GM10847 (cell line): Measurements from ENCODE around the gene RNPEPL1.

Source experiments
- POLR2A ChIP-seq: IDR thresholded peaks from 2 replicates; pipeline ENCODE4 v1.6.1; 2011; ENCODE audit not compliant: insufficient read length; ENCODE audit errors: extremely low read depth

The RNPEPL1 gene

DNA sequence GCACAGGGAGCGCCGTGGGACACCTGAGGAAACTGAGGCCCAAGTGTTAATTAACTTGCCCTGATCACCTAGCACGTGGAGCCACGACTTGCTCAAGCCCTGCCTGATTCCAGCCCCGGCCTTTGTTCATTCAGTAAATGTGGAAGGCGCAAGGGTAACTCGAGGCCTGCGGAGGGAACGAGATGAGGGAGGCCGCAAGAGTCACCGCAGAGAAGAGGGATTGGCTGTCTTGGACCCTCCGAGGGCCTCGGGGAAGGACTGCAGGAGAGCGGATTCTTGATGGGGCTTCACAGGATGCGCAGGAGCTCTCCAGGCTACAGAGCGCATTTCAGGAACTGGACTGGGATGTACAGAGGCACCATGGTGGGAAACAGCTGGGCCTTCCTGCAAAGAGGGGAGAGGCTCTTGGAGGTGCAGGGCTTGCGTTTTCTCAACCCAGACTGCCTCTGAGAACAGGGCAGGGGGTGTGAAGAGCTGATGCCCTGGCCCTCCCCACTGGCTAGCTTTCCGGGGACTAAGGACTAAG is 10.0 kb upstream of the RNPEPL1 start:
- no peak for TF ChIP-seq POLR2A

DNA sequence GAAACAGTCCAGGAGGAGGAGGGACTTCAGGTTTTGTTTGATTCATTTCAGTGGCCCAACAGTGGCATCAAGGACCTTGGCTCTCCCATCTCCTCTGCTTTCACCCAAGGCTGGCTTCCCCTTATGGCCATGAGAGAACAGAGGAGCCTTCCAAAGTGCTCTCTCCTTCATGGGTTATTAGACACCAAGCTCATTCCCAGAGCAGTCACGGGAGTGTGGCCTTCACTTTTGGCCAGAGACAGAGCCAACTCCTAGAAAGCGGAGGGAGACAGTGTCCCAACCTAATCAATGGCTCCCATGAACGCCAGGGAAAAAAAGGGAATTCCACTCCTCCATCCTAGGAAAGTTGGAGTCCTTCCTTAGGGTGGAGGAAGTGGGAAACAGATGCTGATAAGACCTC is 9.0 kb upstream of the RNPEPL1 start:
- no peak for TF ChIP-seq POLR2A

DNA sequence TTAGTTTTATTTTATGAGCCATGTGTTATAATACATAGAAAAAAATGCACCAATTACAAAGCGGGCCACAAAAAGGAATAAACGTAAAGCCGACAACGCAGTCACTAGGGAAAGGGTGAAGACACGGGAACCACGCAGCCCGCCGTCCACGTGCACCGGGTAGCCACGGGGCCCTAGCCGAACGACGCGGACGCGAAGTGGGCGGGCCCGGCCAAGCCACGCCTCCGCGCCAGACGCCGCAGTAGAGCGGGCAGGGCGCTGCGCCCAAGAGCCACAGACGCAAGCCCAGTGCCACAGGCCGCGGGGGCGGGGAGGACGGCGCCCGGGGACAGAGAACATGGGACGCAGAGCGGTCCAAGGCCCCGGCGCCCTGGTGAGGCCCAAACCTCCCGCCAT is 8.2 kb upstream of the RNPEPL1 start, which contains the start of gene DUSP28:
Gene DUSP28, plus strand, starts transcription at position 274 of the 396 bp plus-strand sequence. CDS start 328 bp downstream, outside the sequence.
- peak; percentile 78 for TF ChIP-seq POLR2A

DNA sequence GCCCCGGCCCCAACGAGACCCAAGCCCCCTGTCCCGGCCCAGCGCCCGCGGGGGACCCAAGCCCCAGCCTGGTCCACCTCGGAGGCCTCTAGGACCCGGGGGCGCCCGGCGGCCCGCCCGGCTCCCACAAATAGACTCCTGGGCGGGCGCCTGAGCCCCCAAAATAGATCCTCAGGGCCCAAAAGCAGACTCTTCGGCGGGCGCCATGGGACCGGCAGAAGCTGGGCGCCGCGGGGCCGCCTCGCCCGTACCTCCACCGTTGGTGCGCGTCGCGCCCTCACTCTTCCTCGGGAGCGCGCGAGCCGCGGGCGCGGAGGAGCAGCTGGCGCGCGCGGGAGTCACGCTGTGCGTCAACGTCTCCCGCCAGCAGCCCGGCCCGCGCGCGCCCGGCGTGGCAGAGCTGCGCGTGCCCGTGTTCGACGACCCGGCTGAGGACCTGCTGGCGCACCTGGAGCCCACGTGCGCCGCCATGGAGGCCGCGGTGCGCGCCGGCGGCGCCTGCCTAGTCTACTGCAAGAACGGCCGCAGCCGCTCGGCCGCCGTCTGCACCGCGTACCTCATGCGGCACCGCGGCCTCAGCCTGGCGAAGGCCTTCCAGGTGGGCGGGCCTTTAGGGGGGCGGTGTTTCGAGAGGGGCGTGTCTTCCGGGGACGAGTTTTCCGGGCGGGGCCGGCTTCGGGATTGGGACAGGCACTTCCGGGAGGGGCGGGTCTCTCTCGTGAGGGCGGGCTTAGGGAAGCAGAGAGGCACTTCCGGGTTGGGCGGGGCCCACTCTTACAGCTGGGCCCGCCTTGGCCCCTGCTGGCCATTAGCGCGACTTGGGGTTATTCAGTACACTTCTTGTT is 7.6 kb upstream of the RNPEPL1 start:
- TF ChIP-seq POLR2A, result peak; percentile 94

DNA sequence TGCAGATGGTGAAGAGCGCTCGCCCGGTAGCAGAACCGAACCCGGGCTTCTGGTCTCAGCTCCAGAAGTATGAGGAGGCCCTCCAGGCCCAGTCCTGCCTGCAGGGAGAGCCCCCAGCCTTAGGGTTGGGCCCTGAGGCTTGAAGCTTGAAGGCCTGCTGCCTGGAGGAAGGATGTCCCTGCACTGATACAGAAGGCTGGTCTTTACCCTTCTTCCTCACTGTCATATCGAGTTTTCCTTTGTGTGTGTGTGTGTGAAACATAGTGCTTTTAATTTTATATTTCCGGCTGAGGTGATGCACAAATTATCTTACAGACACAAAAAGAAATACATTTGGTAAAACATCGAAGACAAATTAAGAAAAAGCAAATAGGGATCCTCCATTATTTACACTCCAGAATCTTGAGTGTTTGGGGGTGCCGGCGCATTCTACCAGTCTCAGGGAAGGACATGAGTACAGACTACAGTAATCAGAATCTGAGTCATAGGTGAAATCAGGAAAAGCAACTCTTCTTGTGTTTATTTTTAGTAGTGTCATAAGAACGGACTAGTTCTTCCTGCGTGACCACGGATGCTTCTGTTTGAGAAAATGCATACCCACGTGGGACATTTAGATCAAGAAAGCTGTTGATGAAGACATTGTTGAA is 6.8 kb upstream of the RNPEPL1 start:
- no peak for TF ChIP-seq POLR2A

DNA sequence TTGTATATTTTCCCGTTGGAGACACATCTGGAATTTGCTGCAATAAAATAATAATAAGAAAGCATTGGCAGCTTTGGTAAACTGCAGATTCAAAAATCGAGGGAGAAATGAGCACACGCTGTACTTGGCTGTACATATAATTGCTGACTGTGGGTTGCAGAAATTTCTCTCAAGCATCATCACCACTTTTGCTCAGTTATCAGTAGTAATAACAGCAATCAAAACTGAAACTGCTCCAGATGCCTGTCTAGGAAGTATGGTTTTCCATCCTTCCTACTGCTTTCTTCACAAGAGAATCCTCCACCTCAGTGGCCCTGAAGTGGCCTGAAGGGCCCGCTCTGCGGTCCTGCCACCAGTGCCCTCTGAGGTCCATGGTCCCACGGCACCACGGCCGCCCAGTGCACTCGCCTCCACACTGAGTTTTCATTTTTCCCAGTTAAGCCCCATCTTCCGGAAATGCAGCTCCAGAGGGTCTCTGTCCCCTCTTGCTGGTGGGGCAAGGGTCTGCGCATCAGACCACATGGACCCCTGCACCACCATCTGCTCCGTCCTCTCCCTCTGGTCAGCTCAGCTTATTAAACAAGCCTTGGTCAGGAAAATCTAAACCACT is 4.2 kb upstream of the RNPEPL1 start:
- no peak for TF ChIP-seq POLR2A

DNA sequence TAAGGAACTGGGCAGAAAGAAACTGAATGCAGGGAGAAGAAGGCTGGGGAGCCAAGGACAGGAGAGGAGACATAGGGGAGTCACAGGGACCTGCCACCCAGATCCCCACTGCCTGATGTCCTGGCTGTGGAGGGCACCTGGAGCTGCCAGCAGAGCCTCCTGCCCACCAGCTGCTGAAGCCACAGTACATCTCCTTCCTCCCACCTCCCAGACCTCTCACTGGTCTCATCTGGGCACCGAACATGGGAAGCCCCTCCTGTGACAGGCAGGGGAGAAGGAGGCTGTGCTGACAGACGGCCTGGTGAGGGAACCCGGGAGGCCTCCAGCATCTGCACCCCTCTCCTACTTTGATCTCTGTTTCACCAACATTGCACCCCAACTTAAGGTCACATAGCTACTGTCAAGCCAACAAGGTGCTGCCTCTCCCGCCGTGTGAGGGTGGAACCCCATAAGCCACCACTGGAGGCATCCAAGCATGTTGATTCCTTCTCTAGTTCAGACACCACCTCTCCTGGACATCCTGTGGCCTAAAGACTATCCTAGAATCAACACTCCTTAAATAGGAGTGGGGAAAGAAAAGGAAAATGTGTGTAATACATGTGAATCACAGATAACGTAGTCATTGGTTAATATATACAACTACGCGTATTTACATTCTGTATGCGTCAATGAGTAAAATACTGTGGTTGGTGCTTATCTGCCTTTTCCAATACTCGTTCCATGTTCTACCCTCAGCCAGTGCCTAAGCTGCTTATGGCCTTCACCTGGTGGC is 3.5 kb upstream of the RNPEPL1 start:
- TF ChIP-seq POLR2A, result no peak

DNA sequence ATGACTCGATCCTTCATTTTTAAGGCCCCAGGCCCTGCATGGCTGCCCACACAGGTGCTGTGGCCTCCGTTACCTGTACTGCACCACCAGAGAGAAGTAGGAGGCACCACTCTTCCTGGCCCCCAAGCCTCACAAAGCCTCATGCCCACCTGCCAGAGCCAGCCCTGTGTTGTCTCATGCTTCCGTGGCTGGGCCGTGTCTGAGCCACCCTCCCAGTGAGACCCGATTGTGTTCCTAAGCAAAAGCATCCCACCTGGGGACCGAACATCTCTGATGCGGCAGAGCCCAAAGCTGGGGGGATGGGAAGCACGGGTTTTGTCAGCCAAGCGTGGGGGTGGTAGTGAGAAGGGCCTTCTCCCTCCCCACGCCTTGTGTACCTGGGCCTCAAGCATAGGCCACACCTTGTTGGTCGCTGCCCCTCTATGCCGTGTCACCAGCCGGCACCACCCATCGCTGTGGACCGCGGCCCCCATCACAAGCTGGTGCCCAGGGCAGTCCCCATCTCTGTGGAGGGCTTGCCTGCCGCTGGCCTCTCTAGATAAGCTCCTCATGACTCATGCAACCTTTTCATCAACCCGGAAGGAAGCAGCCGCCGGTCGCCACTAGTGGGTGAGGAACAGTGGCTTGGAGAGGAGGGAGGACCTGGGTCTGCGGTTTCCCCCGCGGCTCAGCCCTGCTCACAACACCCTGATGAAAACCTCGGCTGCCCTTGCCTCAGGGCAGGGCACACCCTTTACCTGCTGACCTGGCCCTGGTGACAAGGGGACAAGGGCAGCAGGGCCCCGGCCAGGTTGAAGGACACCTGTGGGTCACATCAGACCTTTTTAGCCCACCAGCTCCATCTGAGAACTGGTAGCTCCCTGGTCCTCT is 2.7 kb upstream of the RNPEPL1 start:
- TF ChIP-seq POLR2A, result peak; percentile 57

DNA sequence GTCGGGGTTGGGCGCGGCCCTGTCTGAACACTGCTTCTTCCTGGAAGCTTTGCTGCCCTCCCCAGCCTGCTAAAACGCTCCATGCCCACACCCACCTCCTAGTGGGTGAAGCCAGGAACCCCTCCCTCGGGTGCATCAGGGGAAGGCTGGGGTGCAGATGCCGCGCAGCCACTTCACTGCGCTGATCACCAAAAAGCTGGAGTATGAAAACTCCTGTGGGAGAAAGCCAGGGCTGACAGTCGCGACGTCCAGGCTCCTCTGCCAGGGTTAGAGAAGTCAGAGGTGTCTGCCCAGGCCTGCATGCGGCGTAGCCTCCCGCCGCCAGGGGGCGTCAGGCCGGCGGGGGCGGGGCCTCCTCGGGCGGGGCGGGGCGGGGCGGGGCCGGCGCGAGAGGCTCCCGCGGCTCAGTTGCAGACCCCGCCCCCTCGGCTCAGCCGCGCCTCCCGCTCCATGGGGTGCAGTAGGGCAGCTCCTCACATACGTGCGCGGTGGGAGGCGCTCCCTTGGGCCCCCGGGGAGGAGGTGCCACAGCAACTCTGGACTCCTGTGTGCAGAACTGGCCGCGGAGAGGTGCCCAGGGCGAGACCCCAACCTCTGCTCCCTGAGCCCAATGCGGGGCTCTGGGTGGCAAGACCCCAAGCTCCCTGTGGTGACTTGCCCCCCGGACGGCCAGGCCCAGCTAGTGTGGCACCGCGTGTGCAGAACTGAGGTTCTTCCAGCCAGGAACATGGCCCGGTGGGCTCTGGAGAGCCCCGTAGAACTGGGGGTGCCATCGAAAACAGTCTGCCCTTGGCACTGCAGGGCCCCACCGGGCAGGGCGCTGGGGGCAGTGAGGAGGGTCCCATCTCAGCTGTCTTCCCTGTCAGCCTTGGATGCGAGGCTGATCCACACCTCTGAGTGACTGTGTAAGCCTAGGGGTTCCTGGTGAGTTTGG is 1.8 kb upstream of the RNPEPL1 start:
- peak; percentile 46 for TF ChIP-seq POLR2A

DNA sequence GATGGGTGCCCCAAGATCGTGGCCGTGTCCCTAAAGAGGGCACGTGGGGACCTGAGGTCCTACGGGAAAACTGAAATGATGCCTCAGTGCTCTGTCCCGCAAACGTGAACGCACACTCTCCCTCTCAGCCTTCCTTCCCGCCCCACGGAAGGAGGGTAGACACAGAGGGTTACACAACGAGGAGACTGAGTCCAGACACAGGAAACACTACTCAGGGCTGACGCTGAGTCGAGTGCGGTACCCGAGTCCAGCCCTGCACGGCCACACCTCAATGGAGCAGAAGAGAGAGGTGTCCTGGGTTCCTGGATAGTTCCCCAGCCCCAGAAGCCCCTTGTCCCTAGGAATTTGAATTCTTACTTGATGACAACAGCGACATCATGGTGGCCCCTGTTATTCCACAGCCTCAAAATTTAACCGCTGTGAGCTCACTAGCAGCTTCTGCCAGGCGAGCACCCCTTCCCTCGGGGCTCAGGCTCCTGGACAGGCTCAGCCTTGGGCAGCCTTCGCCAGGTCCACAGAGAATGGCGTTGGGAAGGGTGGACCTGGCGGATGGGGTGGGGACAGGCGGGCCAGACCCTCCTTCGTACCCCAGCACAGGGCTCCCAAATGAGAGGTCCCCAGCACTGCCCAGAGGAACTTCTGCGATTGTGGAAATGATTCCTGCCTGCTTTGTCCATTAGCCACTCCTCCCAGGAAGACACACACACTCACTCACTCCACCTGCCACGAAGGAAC is 980 bp upstream of the RNPEPL1 start:
- no peak for TF ChIP-seq POLR2A

DNA sequence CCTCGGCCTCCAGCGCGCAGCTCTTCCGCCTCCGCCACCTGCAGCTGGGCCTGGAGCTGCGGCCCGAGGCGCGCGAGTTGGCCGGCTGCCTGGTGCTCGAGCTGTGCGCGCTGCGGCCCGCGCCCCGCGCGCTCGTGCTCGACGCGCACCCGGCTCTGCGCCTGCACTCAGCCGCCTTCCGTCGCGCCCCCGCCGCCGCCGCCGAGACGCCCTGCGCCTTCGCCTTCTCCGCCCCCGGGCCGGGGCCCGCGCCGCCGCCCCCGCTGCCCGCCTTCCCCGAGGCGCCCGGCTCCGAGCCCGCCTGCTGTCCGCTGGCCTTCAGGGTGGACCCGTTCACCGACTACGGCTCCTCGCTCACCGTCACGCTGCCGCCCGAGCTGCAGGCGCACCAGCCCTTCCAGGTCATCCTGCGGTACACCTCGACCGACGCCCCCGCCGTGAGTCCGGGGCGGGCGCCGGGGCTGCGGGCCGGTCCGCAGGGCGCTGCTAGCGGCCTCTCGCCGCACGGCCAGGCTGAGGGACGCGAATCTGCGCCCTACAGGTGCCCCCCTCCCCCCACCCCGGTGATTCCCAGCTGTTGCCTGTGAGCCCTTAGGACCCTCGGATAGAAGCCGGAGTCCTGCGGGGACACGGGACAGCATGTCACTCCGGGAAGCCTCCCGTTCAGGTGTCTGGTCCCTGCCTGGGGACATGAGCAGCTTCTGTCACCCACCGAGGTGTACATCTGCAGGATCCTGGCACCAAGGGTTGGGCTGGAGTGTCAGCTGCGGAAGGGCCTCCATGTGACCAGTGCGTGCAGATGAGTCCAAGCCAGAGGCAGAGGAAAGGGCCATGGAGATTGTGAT is 616 bp downstream of the RNPEPL1 start:
- TF ChIP-seq POLR2A, result peak; percentile 45
